ENCODE results near the gene PITPNB. TPM values are rescaled to one million over a fixed set of nuclear protein-coding genes. Genes with fewer than 3 reads are reported as not detected.

Gene PITPNB
- total RNA-seq, 2 experiments from 2014 or later = 96.5 to 111 TPM

DNA sequence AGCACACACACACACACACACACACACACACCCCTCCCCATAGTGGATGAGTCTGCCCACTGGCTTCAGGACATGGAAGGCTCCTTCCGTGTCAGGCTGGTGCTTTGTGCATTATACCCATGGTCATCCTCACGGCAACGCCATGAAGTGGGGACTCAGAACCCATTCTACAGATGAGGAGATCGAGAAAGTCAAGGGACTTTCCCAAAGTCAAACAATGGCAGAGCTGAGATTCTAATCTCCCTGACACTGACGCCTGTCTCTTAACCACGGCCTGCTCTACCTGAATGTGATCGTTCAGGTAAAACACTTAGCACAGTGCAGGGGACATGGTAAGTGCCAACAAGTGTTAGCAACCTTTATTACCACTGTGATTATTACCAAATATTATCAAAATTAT is 113.2 kb downstream of the PITPNB start:
- Mint-ChIP-seq H3K27ac (no peak overlapping the region), H3K4me1 (peaks cover 8% of the 10 kb centered on the region), H3K4me3 (no peak overlapping the region), H3K27me3 (peaks cover 30% of the 10 kb centered on the region), H3K9me3 (ENCODE audit: low read depth) (no peaks in the 10 kb centered on the region), H3K36me3 (ENCODE audit: low read depth) (no peaks in the 10 kb centered on the region)
- intact Hi-C loops (cut with DNase I, micrococcal nuclease) = loop anchor here (2.0 to 10.0 kb wide), 2 partner anchors 1127 to 1131 kb away; no protein-coding TSS in a partner anchor
- POLR2A ChIA-PET = no interaction called here
- no peak for ATAC-seq
- CTCF ChIA-PET = no interaction called here
- no peak for DNase-seq

DNA sequence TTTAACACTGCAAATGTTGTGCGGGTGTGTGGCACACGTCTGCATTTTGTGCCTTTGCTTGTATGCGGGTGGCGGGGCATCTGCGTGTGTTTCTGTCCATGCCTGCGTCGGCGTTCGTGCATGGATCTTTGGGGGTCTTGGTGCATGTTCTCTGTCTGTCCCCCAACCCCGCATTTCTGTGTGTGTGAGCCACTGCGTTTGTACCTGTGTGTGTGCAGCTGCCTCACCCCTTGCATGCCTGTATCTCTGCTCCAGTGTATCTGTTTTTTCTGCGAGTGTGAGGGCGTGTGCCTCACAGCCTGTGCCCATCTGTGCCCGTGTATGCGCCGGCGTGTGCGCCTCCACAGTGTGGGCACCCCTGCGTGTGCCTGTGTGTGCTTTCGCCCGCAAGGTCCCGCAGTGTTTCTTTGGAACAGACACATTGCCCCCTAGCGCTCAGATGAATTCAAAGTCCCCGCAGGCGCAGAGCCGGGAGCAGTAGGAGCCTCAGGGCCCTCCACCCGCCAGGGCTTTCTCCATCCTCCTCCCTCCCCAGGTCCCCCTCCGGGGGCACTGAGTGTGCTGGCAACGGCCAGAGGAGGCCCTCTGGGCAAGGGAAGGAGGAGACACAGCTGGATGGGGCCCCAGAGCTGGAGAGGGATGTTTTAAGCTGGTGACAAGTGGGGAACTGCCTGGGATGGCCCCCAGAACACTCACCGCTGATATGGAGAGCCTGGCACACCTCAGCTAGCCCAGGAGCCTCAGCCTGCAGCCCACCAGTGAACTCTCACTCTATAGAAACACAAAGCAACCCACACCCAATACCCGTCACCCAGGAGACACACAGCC is 114.4 kb downstream of the PITPNB start:
- intact Hi-C loops (cut with DNase I, micrococcal nuclease) = loop anchor here (1.0 to 10.0 kb wide), 7 partner anchors 203 to 1130 kb away; no protein-coding TSS in a partner anchor
- no peaks in the 10 kb centered on the region for H3K9me3 Mint-ChIP-seq (ENCODE audit: low read depth)
- H3K27me3 Mint-ChIP-seq = peaks cover 30% of the 10 kb centered on the region
- H3K4me1 Mint-ChIP-seq = peaks cover 8% of the 10 kb centered on the region
- no peak overlapping the region for H3K4me3 Mint-ChIP-seq
- peak; percentile 62 for ATAC-seq
- DNase-seq = peak; percentile 75
- ChIA-PET CTCF (interaction anchor here (0.6 kb wide), 1 partner anchor 1385 kb away, joined by 3 read pairs; no protein-coding TSS in a partner anchor), POLR2A (interaction anchor here (0.6 kb wide), 1 partner anchor 44 kb away, joined by 6 read pairs; no protein-coding TSS in a partner anchor)
- H3K27ac Mint-ChIP-seq = no peak overlapping the region
- H3K36me3 Mint-ChIP-seq (ENCODE audit: low read depth) = no peaks in the 10 kb centered on the region

DNA sequence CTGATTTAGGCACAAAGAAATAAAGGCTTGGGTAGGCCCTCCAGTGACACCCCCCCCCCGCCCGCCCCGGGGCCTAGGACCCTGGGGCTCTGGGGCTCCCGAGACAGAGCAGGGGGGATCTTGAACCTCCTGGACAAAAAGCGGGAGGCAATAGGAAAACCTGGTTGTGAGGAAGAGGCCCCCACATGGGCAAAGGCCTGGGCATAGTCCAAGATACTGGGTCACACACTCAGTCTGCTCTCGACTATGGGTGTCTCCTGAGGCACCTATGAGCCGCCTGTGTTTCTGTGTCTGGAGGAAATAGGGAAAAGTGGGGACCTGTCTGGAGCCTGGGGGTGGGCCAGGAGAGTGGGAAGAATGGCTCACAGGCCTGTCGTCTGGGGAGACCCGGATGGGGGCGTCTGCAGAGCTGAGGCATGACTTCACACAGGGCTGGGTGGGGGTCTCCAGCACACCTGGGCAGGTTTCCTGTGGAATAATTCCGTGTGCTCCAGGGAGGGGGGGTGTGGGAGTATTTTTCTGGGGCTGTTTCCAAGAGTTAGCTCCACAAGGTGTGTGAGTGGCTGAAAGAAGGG is 115.1 kb downstream of the PITPNB start:
- H3K9me3 Mint-ChIP-seq (ENCODE audit: low read depth) = no peaks in the 10 kb centered on the region
- no peaks in the 10 kb centered on the region for H3K36me3 Mint-ChIP-seq (ENCODE audit: low read depth)
- no peak for ATAC-seq

DNA sequence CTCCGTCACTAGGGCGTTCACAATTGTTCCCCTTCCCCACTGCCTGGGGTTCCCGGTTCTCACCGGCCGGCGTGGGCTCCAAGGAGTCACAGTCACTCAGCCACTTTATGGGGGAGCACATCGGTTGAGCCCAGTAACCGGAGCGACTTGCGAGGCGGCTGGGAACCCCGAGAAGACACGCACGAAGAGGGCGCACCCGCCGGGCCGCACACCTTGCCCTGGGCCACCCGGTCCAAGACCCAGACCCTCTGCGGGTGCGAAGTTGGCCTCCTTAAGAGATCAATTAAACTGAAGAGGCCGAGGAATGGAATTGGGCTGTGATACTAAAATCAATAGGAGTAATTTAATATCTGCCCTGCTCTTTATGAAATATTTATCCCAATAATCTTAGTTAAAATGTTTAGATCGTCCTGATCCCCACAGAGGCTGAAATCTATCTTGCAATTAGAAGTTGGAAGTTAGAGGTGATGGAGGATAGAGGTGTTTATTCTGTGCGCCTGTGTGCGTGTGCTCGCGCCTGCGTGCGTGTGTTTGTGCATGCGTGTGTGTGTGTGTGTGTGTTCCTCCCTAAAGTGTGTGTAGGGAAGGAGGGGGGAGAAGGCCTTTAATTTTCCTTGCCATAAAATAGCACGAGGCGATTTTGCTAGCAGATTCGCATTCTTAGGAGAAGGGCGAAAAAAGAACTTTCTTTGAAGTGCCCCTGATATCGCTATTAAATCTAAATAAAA is 116.5 kb downstream of the PITPNB start:
- peaks cover 25% of the 10 kb centered on the region for H3K27me3 Mint-ChIP-seq
- peaks cover 8% of the 10 kb centered on the region for H3K4me1 Mint-ChIP-seq
- H3K36me3 Mint-ChIP-seq (ENCODE audit: low read depth) = no peaks in the 10 kb centered on the region
- POLR2A ChIA-PET = no interaction called here
- H3K9me3 Mint-ChIP-seq (ENCODE audit: low read depth) = no peaks in the 10 kb centered on the region
- DNase-seq (no peak), ATAC-seq (peak; percentile 24)
- no peak overlapping the region for H3K27ac Mint-ChIP-seq
- H3K4me3 Mint-ChIP-seq = peak overlapping the region; percentile 72
- intact Hi-C loops (cut with DNase I, micrococcal nuclease) = loop anchor here (2.0 to 10.0 kb wide), 6 partner anchors 205 to 1128 kb away; no protein-coding TSS in a partner anchor
- CTCF ChIA-PET = interaction anchor here (1.6 kb wide), 1 partner anchor 1123 kb away, joined by 4 read pairs; no protein-coding TSS in a partner anchor

More for the DNA sequence above, 115.1 kb downstream of the PITPNB start:
- Mint-ChIP-seq H3K27me3 (peaks cover 28% of the 10 kb centered on the region), H3K27ac (no peak overlapping the region), H3K4me1 (peaks cover 8% of the 10 kb centered on the region), H3K4me3 (no peak overlapping the region)
- ChIA-PET CTCF (no interaction called here), POLR2A (interaction anchor here (0.6 kb wide), 1 partner anchor 44 kb away, joined by 6 read pairs; no protein-coding TSS in a partner anchor)
- no peak for DNase-seq
- intact Hi-C loops (cut with DNase I, micrococcal nuclease) = loop anchor here (1.0 to 10.0 kb wide), 8 partner anchors 203 to 1129 kb away; no protein-coding TSS in a partner anchor

Small RNAs within 50 kb of the gene (microRNA-seq; reads per million reads assigned to microRNA genes)
- gene MIR3199-1 (ENCODE audit: borderline replicate concordance) (not detected), gene MIR3199-2 (ENCODE audit: borderline replicate concordance) (not detected)

Other genes with a start within 250 kb of the PITPNB start
- gene MN1, start 117.5 kb downstream of the PITPNB start, total RNA-seq = under 1 TPM; 0.05 to 0.12 TPM

All from activated CD4-positive, alpha-beta T cell treated with anti-CD3 and anti-CD28 coated beads for 36 hours (primary cell).